Measurements from ENCODE around the gene MRPL33.
A peak's percentile ranks its signal among the peaks of the same experiment; 100 is the strongest.

The MRPL33 gene

DNA sequence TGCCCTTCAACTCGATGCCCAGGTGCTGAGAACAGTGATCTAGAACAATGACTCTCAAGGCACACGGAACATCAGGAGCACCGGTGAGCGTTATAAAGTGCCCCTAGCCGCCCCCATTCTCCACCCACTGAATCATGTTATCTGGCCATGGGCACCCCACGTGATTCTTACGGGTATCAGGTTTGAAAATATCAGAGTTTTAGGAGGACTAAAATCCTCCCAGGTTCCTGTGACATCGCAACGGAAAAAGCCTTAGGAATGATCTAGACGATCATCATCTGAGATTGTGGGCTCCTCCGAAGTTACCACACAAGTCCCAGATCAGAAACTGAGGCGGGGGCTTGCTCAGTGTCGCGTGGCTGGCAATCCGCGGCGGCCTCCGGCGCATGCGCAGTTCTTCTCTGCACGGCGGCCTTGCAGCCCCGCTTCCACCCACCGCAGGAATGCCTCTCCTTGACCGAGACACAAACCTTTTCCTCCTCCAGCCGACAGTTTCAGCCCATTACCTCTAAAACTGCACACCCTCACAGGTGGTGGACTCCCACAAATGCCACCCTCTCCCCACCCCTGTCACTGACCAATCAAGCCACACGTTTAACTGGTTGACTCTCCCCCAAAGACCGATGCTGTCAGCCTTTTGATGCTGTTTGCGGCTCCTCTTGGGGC, 5.8 kb upstream of the MRPL33 start:
- DNase-seq (ENCODE audit: low read depth, low spot score) = no peak
- no peak overlapping the region for H3K4me3 ChIP-seq (ENCODE audit: low read length)

DNA sequence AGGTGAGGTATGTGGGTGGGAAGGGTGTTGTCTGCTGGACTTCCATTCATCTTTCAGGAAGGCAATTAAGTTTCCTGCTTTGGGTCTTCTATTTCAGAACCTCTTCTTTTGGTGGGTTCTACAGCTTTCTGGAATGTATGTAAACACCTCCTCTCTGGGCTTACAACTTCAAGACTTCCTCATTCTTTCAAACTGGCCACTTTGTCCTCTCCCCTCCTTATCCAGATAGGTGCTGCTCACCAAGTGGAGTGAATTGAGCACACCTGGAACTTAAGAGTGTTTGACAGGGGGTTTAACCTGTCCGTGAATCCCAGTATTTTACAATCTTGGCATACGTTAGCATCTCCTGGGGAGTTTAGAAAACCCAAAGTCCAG, 5.2 kb upstream of the MRPL33 start:
- DNase-seq (ENCODE audit: low read depth, low spot score) = no peak
- no peak overlapping the region for H3K4me3 ChIP-seq (ENCODE audit: low read length)

DNA sequence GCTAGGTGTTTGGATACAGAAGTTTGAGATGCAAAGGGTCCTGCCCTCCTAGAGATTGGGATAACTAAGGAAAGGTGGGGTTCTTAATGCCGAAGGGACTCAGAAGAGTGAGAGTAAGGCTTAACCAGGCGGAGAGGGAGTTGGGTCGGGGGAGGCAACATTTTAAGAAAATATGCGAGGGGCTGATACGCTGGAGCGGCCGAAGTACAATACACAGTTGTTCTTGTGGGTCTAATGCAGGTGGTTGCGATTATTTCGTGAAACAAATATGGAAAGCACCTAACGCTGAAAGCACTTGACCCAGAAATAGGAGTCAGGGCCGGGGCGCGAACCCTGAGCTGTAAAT, 344 bp upstream of the MRPL33 start:
- H3K4me3 ChIP-seq (ENCODE audit: low read length) = peak overlapping the region; percentile 87

DNA sequence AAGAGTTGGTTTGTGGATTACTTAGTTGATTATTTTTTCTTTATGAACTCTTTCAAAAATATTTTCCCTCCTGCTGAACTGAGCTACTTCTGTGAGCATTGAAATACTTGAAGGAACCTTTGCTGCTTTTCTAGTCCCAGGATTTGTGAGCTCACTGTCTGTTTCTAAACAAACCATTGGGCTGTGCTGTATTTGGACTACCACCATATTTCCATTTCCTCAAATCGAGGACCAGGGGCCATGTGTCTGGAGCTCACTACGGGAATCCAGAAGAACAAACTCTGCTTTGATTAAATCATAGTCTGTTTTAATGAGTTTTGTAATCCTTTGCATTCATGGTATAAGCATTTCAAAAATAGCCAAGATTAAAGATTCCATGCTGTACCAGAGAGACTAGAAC, 1.3 kb downstream of the MRPL33 start:
- peak overlapping the region; percentile 87 for H3K4me3 ChIP-seq (ENCODE audit: low read length)

More for the DNA sequence above, 344 bp upstream of the MRPL33 start:
- no peak for DNase-seq (ENCODE audit: low read depth, low spot score)

DNA sequence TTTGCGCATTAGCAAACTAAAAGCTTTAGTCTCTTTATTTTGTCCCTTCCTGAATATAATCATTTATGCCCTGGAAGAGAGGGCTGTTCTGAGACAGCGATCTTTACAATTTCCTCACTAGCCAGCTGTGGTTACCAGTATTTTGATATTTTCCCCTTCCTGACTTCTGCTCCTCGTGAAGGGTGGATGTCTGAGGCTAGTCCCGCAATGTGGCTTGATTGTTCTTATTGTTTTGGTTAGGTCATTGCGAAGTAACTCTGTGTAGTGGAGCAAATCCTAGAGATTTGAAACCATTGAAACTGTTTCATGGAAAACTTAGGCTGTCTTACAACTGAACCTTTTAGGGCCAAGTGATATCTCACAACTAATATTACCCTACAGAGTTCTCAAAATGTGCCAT, 2.4 kb downstream of the MRPL33 start:
- H3K4me3 ChIP-seq (ENCODE audit: low read length) = no peak overlapping the region
- no peak for DNase-seq (ENCODE audit: low read depth, low spot score)

More for the DNA sequence above, 1.3 kb downstream of the MRPL33 start:
- DNase-seq (ENCODE audit: low read depth, low spot score) = no peak

DNA sequence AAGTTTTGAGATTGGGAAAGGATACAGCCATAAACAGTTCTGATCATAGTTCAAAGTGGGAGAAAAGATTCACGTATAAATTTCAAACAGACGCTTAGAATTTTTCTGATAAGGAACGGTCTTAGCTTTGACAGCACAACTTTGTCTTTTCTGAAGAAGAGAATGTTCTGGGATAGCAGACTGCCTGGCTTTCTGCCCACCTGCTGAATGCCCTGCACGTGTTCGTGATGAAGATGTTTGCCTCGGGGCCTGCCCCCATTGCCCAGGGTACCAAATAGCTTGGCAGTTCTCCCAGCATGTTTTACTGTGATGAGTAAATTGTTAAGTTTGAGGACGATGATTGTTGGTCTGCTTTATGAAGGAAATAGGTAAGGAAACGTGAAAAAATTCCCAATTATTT, 4.6 kb downstream of the MRPL33 start:
- no peak overlapping the region for H3K4me3 ChIP-seq (ENCODE audit: low read length)
- no peak for DNase-seq (ENCODE audit: low read depth, low spot score)

DNA sequence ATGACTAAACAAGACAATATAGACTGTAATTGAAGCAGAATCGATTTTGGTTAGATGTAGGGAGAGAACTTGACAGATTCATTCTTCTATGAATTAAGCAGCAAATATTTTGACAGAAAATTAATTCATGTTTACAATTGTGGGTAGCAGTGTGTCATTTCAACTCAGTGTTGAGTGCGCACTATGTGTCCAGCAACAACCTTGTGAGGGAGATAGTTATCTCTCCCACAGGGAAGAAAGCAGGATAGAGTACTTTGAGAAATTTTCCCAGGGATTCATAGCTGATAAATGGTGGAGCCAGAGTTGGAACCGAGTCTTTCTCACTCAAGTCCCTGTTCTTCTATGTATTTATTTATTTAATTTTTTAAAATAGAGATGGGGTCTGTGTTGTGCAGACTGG, 5.2 kb downstream of the MRPL33 start:
- no peak for DNase-seq (ENCODE audit: low read depth, low spot score)
- H3K4me3 ChIP-seq (ENCODE audit: low read length) = no peak overlapping the region

DNA sequence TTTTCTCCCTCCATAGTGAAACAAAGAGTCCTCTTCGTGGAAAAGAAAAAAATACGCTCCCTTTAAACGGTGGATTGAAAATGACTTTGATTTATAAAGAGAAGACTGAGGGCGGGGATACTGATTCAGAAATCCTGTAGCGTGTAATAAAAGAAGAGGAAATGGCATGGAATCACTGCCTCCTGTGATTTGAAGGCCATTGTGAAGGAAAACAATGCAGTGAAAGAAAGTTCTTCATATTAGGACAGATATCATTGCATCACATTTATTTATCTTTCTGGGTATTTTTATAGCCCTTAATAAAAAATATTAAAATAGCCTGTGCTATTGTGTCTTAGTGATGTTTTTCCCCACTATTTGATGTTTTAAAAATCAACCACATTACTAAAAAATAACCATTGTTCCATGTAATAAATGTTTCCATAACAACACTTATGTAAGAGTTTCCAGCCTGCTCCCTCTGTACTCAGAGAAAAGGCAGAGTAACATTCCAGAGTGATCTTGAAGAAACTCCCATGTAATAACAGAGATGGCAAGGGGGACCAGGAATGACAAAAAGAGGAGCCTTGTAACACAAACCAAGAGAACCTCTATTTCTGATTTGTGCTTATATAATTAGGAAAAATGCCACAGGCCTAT, 8.0 kb downstream of the MRPL33 start:
- no peak for DNase-seq (ENCODE audit: low read depth, low spot score)
- no peak overlapping the region for H3K4me3 ChIP-seq (ENCODE audit: low read length)

DNA sequence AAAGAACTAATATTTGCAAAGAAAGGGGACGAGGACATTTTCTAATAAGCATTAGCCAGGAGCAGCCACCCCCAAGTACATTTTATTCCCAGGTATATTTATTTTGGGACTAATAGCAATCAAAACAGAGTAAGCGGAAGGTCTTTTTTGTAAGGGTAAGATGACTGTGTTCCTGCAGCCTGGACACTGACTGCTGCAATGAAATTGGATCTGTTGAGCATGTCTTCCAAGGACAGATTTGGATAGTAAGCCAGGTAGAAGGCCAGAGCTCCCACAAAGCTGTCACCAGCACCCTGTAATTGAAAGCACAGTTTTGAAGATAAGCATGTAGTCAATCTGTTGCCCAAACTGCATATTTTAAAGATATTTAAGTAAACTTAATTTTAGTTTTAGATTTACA, 10.0 kb downstream of the MRPL33 start:
- H3K4me3 ChIP-seq (ENCODE audit: low read length) = no peak overlapping the region
- no peak for DNase-seq (ENCODE audit: low read depth, low spot score)

DNA sequence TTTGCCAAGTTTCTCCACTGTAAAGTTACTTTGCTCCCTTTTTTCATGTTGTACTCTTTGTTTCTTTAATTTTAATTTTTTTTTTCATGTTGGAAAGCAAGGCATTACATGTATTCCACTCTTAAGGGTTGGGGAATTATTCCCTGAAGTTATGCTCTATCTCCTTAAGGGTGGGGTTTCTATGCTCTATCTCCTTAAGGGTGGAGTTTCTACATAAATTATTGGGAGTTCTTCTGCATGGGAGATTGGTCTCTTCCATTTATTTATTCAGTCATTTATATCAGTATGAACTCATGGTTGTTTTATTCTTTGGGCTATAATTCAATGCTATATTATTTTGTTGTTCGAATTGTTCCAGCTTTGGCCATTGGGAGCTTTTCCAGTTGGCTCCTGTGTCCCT, 11.2 kb downstream of the MRPL33 start:
- DNase-seq (ENCODE audit: low read depth, low spot score) = no peak
- H3K4me3 ChIP-seq (ENCODE audit: low read length) = no peak overlapping the region

DNA sequence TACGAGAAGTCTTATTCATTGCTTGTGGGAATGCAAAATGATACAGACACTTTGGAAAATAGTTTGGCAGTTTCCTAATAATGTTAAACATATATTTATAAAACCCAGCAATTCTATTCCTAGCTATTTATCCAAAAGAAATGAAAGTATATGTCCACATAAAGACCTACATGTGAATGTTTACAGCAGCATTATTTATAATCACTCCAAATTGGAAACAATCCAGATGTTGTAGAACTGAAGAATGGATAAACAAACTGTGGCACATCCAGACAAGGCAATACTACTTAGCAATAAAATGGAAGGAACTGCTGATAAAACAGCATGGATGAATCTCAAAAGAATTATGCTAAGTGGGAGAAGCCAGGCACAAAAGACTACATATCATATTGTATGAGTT, 19.3 kb downstream of the MRPL33 start:
- no peak overlapping the region for H3K4me3 ChIP-seq (ENCODE audit: low read length)
- no peak for DNase-seq (ENCODE audit: low read depth, low spot score)

DNA sequence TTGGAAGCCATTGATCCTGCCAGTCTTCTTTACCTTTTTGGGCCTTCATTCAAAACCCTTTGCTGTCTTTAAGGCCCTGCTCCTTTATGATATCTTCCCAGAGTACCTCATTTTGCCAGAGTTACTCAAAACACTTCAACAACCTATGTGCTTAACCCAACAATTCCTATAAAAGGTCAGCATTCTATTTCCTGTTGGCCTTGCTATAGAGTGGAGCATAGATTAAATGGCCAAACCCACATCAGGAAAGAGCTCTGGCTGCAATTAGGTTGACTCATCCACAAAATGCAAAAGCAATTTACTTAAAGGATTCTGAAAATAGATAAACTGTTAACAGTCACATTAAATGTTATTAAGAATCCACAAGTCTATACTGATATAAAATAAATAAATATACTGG, 21.2 kb downstream of the MRPL33 start:
- H3K4me3 ChIP-seq (ENCODE audit: low read length) = no peak overlapping the region
- DNase-seq (ENCODE audit: low read depth, low spot score) = no peak

DNA sequence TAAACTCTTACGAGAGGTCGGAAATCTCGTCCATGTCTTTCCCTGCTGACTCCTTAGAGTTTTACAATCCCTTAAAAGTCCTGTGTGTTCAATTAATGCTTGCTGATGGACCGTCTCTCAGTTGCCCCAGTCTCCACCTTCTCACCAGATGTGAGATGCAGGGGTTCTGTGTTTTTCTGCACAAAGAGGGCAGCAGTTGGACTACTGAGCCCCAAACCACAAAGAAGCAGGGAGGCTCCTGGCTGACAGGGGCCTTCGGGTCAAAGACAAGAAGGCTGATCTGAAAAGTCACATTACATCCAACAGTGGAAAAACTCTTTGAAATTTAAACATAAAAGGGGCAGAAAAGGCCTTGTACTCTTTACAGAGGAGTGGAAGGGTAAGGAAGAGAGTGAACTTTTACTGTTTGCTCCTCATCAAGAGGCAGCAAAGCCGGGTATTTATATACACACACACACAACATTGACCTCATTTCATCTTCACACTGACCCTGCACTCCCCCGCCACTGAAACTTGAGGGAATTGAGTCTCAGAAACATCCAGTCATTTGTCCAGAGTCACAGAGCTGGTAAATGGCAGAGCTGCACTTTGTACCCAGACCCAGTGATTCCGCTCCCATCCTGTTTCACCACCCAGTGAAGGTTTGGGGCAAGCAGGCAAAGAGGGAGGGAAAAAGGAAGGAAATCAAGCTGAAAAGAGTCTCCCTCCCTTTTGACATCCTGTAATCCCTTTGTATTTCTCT, 23.7 kb downstream of the MRPL33 start:
- no peak for DNase-seq (ENCODE audit: low read depth, low spot score)
- H3K4me3 ChIP-seq (ENCODE audit: low read length) = no peak overlapping the region

DNA sequence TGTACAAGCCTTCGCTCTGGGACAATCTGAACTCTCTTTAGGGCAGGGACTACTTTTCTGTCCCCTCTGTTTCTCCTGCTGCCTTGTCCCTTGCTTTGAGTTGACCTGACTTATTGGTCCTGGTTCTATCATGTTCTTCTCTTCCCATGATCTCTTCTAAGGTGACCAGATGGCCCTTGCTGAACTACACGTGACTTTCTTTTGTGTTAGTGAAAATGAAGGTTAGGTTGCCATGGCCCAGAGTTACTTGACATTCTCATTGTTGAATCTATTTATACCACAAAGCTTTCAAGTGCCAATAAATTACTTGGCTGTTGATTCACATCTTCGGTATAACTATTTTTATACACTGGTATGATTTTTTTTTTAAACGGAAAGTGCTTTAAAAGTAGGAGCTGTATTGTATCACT, 24.4 kb downstream of the MRPL33 start:
- H3K4me3 ChIP-seq (ENCODE audit: low read length) = no peak overlapping the region
- no peak for DNase-seq (ENCODE audit: low read depth, low spot score)

DNA sequence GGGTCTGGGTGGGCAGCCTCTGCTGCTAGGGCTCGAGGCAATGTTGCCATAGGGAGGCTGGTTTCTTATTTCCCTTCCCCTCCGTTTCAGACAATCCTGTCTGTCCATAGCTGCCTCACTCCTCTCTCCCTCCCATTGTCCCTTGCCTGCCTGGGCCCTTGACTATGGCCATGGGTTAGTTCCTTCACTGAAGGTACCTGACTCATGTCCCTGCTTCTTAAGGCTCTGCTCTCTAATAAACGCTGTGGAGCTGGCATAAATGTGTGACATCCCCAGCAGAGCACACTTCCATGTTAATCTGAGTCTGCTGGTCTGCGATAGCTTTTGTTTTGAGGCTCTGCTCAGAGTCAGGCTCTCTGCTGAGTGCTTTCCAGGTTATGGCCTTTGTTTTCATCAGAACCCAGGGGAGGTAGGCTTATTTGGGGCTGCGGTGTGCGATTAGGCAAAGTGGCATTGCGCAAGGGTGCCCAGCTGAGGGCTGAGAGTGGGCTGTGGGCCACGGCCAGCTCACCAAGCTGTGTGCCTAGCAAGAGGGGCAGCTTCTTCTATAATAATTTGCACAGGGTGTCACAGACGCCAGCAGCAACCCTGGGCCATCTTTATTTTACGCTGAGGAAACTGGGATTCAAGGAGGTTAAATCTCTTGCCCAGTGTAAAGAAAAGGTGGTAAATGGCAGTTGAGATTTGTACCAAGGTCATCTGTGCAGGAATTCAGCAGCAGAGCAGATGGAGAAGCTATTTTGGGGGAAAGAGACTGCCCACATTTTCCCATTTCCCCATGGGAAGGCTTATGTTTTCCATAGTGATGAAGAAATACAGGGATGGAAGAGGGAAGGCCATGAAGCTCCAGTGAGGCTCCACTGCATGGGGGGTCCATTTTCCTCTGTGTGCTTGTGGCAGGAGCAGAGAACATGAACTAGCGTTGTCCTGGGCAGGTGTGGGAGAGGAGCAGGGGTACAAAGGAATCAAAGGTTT, 25.6 kb downstream of the MRPL33 start:
- DNase-seq (ENCODE audit: low read depth, low spot score) = no peak
- H3K4me3 ChIP-seq (ENCODE audit: low read length) = no peak overlapping the region

DNA sequence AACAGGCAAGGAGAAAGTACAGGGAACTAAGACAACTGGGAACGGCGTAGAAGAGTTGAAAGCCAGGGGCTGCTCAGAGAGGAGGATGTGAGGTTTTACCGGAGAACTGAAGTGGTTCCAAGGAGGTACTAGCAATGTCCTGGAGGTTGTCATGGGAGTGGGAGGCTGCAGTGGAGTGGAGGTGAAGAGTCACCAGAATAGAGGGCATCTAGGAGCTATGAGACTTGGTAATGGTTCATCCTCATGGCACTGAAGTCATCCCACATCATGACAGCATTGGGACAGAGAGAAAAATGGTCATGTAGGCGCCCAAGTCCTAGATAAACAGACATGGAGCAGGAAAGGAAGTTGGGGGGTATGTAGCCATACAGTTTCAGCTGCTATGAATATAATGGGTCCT, 26.3 kb downstream of the MRPL33 start:
- no peak for DNase-seq (ENCODE audit: low read depth, low spot score)

DNA sequence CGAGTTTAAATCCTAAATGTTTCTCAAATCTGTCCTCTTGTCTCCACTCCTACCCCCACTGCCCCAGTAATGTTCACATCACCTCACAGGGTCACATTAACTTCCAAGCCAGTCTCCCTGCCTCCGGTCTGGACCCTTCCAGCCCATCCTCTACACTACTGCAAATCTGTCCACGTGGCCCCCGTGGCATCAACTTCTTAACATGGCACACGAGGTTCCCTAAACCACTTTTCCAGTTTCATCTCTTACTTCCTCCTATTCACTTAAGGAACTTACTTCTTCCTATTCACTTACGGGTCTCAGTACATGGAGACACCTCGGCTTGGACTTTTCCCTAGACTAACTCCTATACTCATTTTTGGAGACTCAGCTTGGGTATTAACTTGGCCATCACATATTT, 27.0 kb downstream of the MRPL33 start:
- no peak overlapping the region for H3K4me3 ChIP-seq (ENCODE audit: low read length)
- no peak for DNase-seq (ENCODE audit: low read depth, low spot score)

More for the DNA sequence above, 26.3 kb downstream of the MRPL33 start:
- H3K4me3 ChIP-seq (ENCODE audit: low read length) = no peak overlapping the region

DNA sequence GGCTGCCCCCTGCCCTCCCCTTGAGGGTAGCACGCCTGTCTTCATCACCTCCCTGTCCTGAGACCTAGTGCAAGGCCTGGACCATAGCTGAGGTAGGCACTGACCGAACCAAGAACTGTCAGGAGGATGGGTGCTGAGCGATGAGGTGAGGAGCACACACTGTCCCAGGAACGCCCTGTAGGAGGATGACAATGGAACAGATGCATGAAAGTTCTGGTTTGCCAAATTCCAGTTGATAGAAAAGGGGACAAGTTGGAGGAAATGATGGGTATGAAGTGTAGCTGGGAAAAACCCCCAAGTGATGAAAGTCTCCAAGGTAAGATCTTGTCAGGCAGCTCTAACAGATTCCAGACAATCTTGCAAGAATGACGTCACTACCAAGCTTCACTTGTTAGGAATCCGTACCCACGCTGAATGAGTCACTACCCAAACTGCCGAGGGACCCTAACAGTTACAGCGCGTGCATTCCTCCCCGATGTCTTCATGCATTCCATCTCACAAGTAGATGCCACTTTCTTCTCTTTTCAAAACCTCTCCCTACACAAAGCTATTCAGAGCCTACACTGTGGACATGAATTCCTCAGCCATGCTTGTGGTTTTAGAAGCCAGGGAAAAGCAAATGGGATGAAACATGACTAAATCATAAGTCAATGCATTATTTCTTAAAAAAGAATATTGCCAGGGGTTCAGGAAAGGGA, 27.6 kb downstream of the MRPL33 start:
- no peak overlapping the region for H3K4me3 ChIP-seq (ENCODE audit: low read length)
- DNase-seq (ENCODE audit: low read depth, low spot score) = no peak

DNA sequence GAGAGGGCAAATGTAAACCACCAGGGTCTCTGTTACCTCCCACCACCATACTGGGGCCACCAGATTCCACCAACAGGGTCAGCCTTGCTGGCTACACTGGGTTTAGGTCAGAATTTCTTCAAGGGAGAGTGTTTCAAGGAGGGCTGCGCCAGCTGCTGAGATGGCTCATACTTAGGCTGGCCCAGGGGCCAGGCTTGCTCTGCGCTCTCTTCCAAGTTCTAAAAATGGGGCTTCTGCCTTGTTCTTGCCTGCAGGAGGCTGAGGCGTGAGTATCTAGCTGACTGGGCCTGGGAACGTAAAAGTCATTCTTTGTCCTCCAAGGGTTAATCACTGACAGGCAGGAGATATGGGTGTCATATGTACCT, 28.1 kb downstream of the MRPL33 start:
- DNase-seq (ENCODE audit: low read depth, low spot score) = no peak
- H3K4me3 ChIP-seq (ENCODE audit: low read length) = no peak overlapping the region

All from Jurkat, Clone E6-1 (cell line).